NT2/D1 (cell line): Measurements from ENCODE around the gene OSBPL3.

Experiments
- DNase-seq: peaks from one replicate; pipeline ENCODE4 v3.0.0-alpha.2; 2011; ENCODE audit warnings: low read depth, low spot score
- H3K27me3 ChIP-seq: 2 replicates; pipeline ENCODE4 v1.6.0; 2011; ENCODE audit warnings: mild to moderate bottlenecking; ENCODE audit not compliant: insufficient read length, insufficient read depth
- H3K36me3 ChIP-seq: 2 replicates; pipeline ENCODE4 v1.6.1; 2011; ENCODE audit warnings: mild to moderate bottlenecking, low read length, mixed read lengths; ENCODE audit not compliant: insufficient read depth, insufficient read length
- H3K4me1 ChIP-seq: 2 replicates; pipeline ENCODE4 v1.5.1; 2011; ENCODE audit not compliant: insufficient read depth, insufficient read length
- H3K4me3 ChIP-seq: 2 replicates; pipeline ENCODE4 v1.5.1; 2011; ENCODE audit warnings: low read depth; ENCODE audit not compliant: insufficient read length
- H3K9ac ChIP-seq: 2 replicates; pipeline ENCODE4 v1.6.0; 2011; ENCODE audit warnings: low read depth; ENCODE audit not compliant: insufficient read length
- H3K9me3 ChIP-seq: 2 replicates; pipeline ENCODE4 v1.5.1; 2011; ENCODE audit warnings: mild to moderate bottlenecking, low read length; ENCODE audit not compliant: insufficient read depth
- SUZ12 ChIP-seq: IDR thresholded peaks from 2 replicates; pipeline ENCODE4 v1.6.1; 2011; ENCODE audit not compliant: insufficient read length, insufficient read depth; ENCODE audit errors: extremely low read depth
- YY1 ChIP-seq: IDR thresholded peaks from 2 replicates; pipeline ENCODE4 v1.6.1; 2011; ENCODE audit not compliant: insufficient read length, insufficient read depth
- ZNF274 ChIP-seq: IDR thresholded peaks from 2 replicates; pipeline ENCODE4 v1.6.1; 2011; ENCODE audit warnings: mild to moderate bottlenecking, low read depth, low read length

OSBPL3 gene

GRCh38 chr7:24963218-24963617 lies 16.8 kb downstream of the OSBPL3 start:
- no peaks in the 10 kb centered on the region for H3K4me1 ChIP-seq
- no peaks in the 10 kb centered on the region for H3K27me3 ChIP-seq
- no peak for TF ChIP-seq SUZ12
- no peak for TF ChIP-seq YY1
- TF ChIP-seq ZNF274 = no peak
- no peak overlapping the region for H3K9ac ChIP-seq
- no peaks in the 10 kb centered on the region for H3K36me3 ChIP-seq
- no peaks in the 10 kb centered on the region for H3K9me3 ChIP-seq
- no peak for DNase-seq
- H3K4me3 ChIP-seq = no peak overlapping the region

- Histone ChIP-seq H3K9me3 (no peaks in the 10 kb centered on the region), H3K4me3 (no peak overlapping the region), H3K9ac (no peak overlapping the region), H3K4me1 (no peaks in the 10 kb centered on the region), H3K27me3 (no peaks in the 10 kb centered on the region), H3K36me3 (no peaks in the 10 kb centered on the region)
- TF ChIP-seq ZNF274 (no peak), YY1 (no peak), SUZ12 (no peak)
- DNase-seq = no peak
These were observed 17.5 kb downstream of the OSBPL3 start for GRCh38 chr7:24962418-24962962.

GRCh38 chr7:24959735-24960485 lies 20.1 kb downstream of the OSBPL3 start:
- H3K27me3 ChIP-seq = no peaks in the 10 kb centered on the region
- no peak overlapping the region for H3K9ac ChIP-seq
- H3K36me3 ChIP-seq = no peaks in the 10 kb centered on the region
- 0 out of 2 replicates have a peak, but pooled peaks cover 6% of the 10 kb centered on the region for H3K9me3 ChIP-seq
- DNase-seq = no peak
- no peaks in the 10 kb centered on the region for H3K4me1 ChIP-seq
- H3K4me3 ChIP-seq = no peak overlapping the region
- TF ChIP-seq YY1 = no peak
- TF ChIP-seq SUZ12 = no peak
- TF ChIP-seq ZNF274 = no peak

- TF ChIP-seq SUZ12 = no peak
- no peak for TF ChIP-seq YY1
- no peak for TF ChIP-seq ZNF274
- Histone ChIP-seq H3K36me3 (no peaks in the 10 kb centered on the region), H3K9me3 (0 out of 2 replicates have a peak, but pooled peaks cover 6% of the 10 kb centered on the region), H3K27me3 (no peaks in the 10 kb centered on the region), H3K4me1 (no peaks in the 10 kb centered on the region), H3K4me3 (no peak overlapping the region), H3K9ac (no peak overlapping the region)
- no peak for DNase-seq
These were observed 21.6 kb downstream of the OSBPL3 start for GRCh38 chr7:24958399-24958798.

- H3K4me1 ChIP-seq = no peaks in the 10 kb centered on the region
- H3K9ac ChIP-seq = no peak overlapping the region
- TF ChIP-seq SUZ12 (no peak), YY1 (no peak), ZNF274 (no peak)
- no peak overlapping the region for H3K4me3 ChIP-seq
- DNase-seq = no peak
- no peaks in the 10 kb centered on the region for H3K36me3 ChIP-seq
- H3K9me3 ChIP-seq = 0 out of 2 replicates have a peak, but pooled peaks cover 6% of the 10 kb centered on the region
- H3K27me3 ChIP-seq = no peaks in the 10 kb centered on the region
These were observed 24.0 kb downstream of the OSBPL3 start for GRCh38 chr7:24956021-24956420.

GRCh38 chr7:24955313-24955712 lies 24.7 kb downstream of the OSBPL3 start:
- Histone ChIP-seq H3K9ac (no peak overlapping the region), H3K27me3 (no peaks in the 10 kb centered on the region), H3K4me3 (no peak overlapping the region), H3K36me3 (no peaks in the 10 kb centered on the region), H3K4me1 (no peaks in the 10 kb centered on the region), H3K9me3 (0 out of 2 replicates have a peak, but pooled peaks cover 6% of the 10 kb centered on the region)
- no peak for TF ChIP-seq YY1
- no peak for DNase-seq

GRCh38 chr7:24952464-24952863 lies 27.5 kb downstream of the OSBPL3 start:
- no peak overlapping the region for H3K9ac ChIP-seq
- no peaks in the 10 kb centered on the region for H3K36me3 ChIP-seq
- DNase-seq = no peak
- TF ChIP-seq SUZ12 (no peak), ZNF274 (no peak), YY1 (no peak)
- no peak overlapping the region for H3K4me3 ChIP-seq
- H3K27me3 ChIP-seq = no peaks in the 10 kb centered on the region
- 0 out of 2 replicates have a peak, but pooled peaks cover 6% of the 10 kb centered on the region for H3K9me3 ChIP-seq
- H3K4me1 ChIP-seq = no peaks in the 10 kb centered on the region
